Prostate gland (tissue), 2 donors: ENCODE results near the gene RWDD3. TPM values are rescaled to one million over a fixed set of nuclear protein-coding genes. Genes with fewer than 3 reads are reported as not detected.

ENCODE experiments used
- DNase-seq: peaks from one replicate; pipeline ENCODE4 v3.0.0-alpha.2; 2019; ENCODE audit warnings: low spot score
- H3K27ac ChIP-seq, 2 donors: fragments of 200-600 bp; sonication (generic); 2 replicates each; pipeline ENCODE4 v1.5.1; 2017 to 2019
- H3K27me3 ChIP-seq: fragments of 200-600 bp; sonication (generic); replicated peaks from 2 replicates; pipeline ENCODE4 v1.5.1; 2019; ENCODE audit not compliant: insufficient read depth
- H3K36me3 ChIP-seq, 2 donors: fragments of 200-600 bp; sonication (generic); 1 replicate in 1 of 2; 2 replicates in 1 of 2; pipeline versions ENCODE4 v1.5.1 to v1.8.1; 2017 to 2019
- H3K4me1 ChIP-seq: fragments of 200-600 bp; sonication (generic); replicated peaks from 2 replicates; pipeline ENCODE4 v1.5.1; 2019
- H3K4me3 ChIP-seq, 2 donors: fragments of 200-600 bp; sonication (generic); 2 replicates each; pipeline ENCODE4 v1.5.1; 2017 to 2019
- H3K9me3 ChIP-seq: fragments of 200-600 bp; sonication (generic); 2 replicates; pipeline ENCODE4 v1.5.1; 2017
- CTCF ChIP-seq, 4 experiments: fragments of 200-600 bp in 2 of 4; fragments of 450-650 bp in 2 of 4; sonication (generic) in 2 of 4; IDR thresholded peaks; 1 replicate in 3 of 4; 2 replicates in 1 of 4; pipeline ENCODE4 v1.5.1; 2016 to 2019; ENCODE audit warnings: antibody characterized with exemption in 4 of 4, mild to moderate bottlenecking in 2 of 4, moderate library complexity in 2 of 4
- POLR2A ChIP-seq: fragments of 450-650 bp; IDR thresholded peaks from one replicate; pipeline ENCODE4 v1.6.1; 2016; ENCODE audit warnings: antibody characterized with exemption, mild to moderate bottlenecking
- POLR2AphosphoS5 ChIP-seq: sonication (generic); formaldehyde crosslinking; IDR thresholded peaks from one replicate; pipeline ENCODE4 v1.6.1; 2017; ENCODE audit warnings: antibody characterized with exemption
- whole genome bisulfite sequencing: methylation state at CpG from one replicate; pipeline ENCODE4 v1.1.5; 2018; 5-methylcytosine and 5-hydroxymethylcytosine counted together
- intact Hi-C: fragments of 100-400 bp; cut with DNase I; formaldehyde crosslinking; loops from one replicate; pipeline ENCODE4 v1.14.2; 2022
- total RNA-seq, 2 donors: library from RNA; depleted of rRNA; stranded (reverse); fragments of >200 nt; gene quantifications; one replicate each; pipeline ENCODE4 v1.1.0, GENCODE V29; 2016

The RWDD3 gene
- total RNA-seq, 2 donors from 2014 or later: 12.8 to 14.4 TPM

DNA sequence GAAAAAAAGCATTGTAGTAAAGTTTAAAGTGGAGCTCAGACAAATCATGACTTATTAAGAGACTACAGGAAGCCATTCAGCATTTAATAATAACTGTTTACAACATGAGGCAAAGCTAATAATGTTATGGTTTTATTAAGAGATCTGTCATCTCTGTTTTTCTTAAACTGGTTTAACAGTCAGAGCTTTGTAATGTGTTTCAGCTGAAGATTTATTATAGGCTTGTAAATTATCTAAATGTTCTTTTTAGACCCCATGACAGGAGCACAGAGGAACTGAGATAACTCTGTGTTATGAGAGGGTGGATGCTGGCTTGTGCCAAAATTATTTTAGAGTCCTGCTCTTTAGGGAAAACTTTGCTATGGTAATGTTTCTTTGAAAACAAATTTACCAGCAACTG lies 38.0 kb upstream of the RWDD3 start:
- H3K27ac ChIP-seq: no peak overlapping the region
- intact Hi-C loops: no loop called here

DNA sequence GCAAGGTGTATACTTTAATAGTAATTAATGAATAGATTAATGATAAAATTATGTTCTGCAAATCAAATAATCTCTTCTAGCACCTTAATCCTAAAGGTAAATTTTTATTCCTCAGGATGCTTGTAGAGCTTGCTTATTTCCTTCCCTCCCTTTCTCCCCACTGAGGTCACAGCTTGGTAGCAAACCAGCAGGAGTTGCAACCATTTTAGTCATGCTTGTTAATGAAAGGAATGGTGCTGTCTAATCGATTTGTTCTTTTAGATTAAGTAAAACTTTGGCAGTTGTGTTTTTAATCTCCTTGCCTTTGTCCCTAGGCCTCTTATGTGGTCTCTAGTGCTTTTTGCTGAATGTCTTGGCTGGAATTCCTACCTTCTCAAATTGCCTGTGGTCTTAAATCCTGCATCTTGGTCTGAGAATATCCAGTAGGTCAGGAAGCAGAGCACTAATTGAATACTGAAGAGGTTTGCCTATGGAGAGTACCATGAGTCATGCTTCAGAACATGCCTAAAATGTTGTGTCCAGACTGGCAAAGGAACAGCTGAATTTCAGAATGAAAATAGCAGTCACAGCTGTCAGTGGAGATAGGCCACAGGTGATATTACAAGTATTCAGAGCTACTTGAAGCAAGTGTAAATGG lies 36.3 kb upstream of the RWDD3 start:
- 38% methylated on average over 1 of the region's 1 CpG for WGBS
- Histone ChIP-seq H3K9me3 (no peaks in the 10 kb centered on the region), H3K27ac (no peak overlapping the region)

More for the DNA sequence above, 38.0 kb upstream of the RWDD3 start:
- Histone ChIP-seq H3K36me3 (no peaks in the 10 kb centered on the region), H3K4me3 (no peak overlapping the region), H3K9me3 (no peaks in the 10 kb centered on the region), H3K4me1 (peaks cover 1% of the 10 kb centered on the region), H3K27me3 (no peaks in the 10 kb centered on the region)
- no peak for TF ChIP-seq POLR2A
- TF ChIP-seq POLR2AphosphoS5: peak; percentile 22
- DNase-seq: no peak

DNA sequence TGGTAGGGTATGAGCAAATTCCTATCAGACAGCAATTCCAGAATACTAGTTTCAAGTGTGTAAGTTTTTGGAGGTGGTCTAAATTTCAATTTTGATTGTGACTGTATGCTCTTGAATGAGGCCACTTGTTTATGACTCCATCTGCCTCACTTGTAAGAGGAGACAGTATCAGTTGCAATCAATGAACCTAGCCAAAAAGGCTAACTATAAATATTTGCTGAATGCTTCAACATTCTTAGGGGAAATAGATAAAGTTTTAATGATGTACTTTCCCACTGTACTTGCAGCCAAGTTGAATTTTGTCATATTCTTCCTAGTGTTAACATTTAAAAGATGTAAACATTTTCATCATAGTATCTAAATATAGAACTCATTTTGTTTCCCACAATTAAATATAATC lies 32.1 kb upstream of the RWDD3 start:
- intact Hi-C loops: no loop called here
- Histone ChIP-seq H3K27me3 (no peaks in the 10 kb centered on the region), H3K27ac (no peak overlapping the region), H3K9me3 (no peaks in the 10 kb centered on the region), H3K36me3 (no peaks in the 10 kb centered on the region), H3K4me1 (peaks cover 4% of the 10 kb centered on the region), H3K4me3 (no peak overlapping the region)
- DNase-seq: no peak
- TF ChIP-seq CTCF (IDR thresholded peaks at IDR 0.05): no peak
- no peak for TF ChIP-seq POLR2A
- TF ChIP-seq POLR2AphosphoS5: no peak

More for the DNA sequence above, 36.3 kb upstream of the RWDD3 start:
- Histone ChIP-seq H3K4me3 (no peak overlapping the region), H3K36me3 (no peaks in the 10 kb centered on the region), H3K4me1 (peaks cover 4% of the 10 kb centered on the region), H3K27me3 (no peaks in the 10 kb centered on the region)
- DNase-seq: no peak
- TF ChIP-seq POLR2A: no peak
- no peak for TF ChIP-seq POLR2AphosphoS5
- TF ChIP-seq CTCF (IDR thresholded peaks at IDR 0.05): no peak
- intact Hi-C loops: no loop called here

- WGBS: 30% methylated on average over 1 of the region's 1 CpG
- intact Hi-C loops: no loop called here
- Histone ChIP-seq H3K4me3 (no peak overlapping the region), H3K27me3 (no peaks in the 10 kb centered on the region), H3K27ac (no peak overlapping the region), H3K36me3 (no peaks in the 10 kb centered on the region), H3K4me1 (peaks cover 4% of the 10 kb centered on the region), H3K9me3 (no peaks in the 10 kb centered on the region)
- TF ChIP-seq POLR2AphosphoS5: no peak
- TF ChIP-seq POLR2A: no peak
- no peak for TF ChIP-seq CTCF (IDR thresholded peaks at IDR 0.05)
- DNase-seq: no peak
Measured at GRCh38 chr1:95203908-95204437, 30.0 kb upstream of the RWDD3 start.

DNA sequence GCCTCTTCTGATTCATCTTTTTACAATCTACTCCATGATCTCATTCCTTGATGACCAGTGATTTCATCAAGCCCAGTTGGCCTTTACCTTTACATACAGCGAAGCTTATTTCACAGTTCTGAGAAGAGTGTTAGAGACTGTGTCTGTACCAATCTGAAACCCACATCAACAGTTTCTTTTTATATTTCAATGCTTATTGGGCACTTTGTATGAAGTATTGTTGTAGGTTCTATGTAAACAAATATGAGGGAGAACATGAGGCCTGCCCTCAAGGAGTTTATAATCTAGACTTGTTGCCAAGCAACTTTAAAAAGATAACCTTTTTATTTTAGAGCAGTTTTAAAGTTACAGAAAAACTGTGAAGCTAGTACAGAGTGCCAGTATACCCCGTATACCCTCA lies 27.5 kb upstream of the RWDD3 start:
- no peaks in the 10 kb centered on the region for H3K4me1 ChIP-seq
- DNase-seq: no peak
- 94% methylated on average over 2 of the region's 2 CpGs for WGBS
- intact Hi-C loops: no loop called here
- no peaks in the 10 kb centered on the region for H3K36me3 ChIP-seq
- no peaks in the 10 kb centered on the region for H3K27me3 ChIP-seq
- no peak overlapping the region for H3K27ac ChIP-seq
- H3K9me3 ChIP-seq: no peaks in the 10 kb centered on the region
- TF ChIP-seq POLR2AphosphoS5 (no peak), POLR2A (no peak), CTCF (IDR thresholded peaks at IDR 0.05) (no peak)
- H3K4me3 ChIP-seq: no peak overlapping the region
